MM.1S (cell line): ENCODE measurements around the gene MAPK10.

ENCODE experiments used
- CTCF ChIP-seq: fragments of 300-600 bp; sonication (generic); IDR thresholded peaks from 2 replicates; pipeline ENCODE4 v1.5.1; 2016; ENCODE audit warnings: antibody characterized with exemption, low read length, mixed read lengths
- EZH2 ChIP-seq: fragments of 300-600 bp; sonication (generic); optimal IDR thresholded peaks from 2 replicates; pipeline ENCODE3; 2017; ENCODE audit warnings: low read depth, mild to moderate bottlenecking, antibody characterized with exemption, low read length, mixed read lengths
- EZH2phosphoT487 ChIP-seq: fragments of 300-600 bp; sonication (generic); IDR thresholded peaks from 2 replicates; pipeline ENCODE4 v1.6.1; 2018; ENCODE audit warnings: antibody characterized with exemption, low read length

- TF ChIP-seq CTCF (no peak), EZH2phosphoT487 (no peak), EZH2 (no peak)
These were observed 26.3 kb upstream of the MAPK10 start for GRCh38 chr4:86386201-86386600.
